K562 (cell line): ENCODE data around the gene MID1IP1. TPM values are rescaled to one million over a fixed set of nuclear protein-coding genes. Genes with fewer than 3 reads are reported as not detected.
A peak's percentile ranks its signal among the peaks of the same experiment; 100 is the strongest.

Experiments used
- CBX8 ChIP-seq: fragments of 200-600 bp; sonication (generic); IDR thresholded peaks from 2 replicates; pipeline ENCODE4 v1.6.1; 2012; ENCODE audit warnings: borderline replicate concordance, mixed run types, low read depth, mild to moderate bottlenecking, moderate library complexity, mixed read lengths, low read length, control low read depth, inconsistent platforms; ENCODE audit not compliant: poor library complexity, severe bottlenecking; ENCODE audit errors: extremely low read depth
- ERF ChIP-seq: fragments of 450-650 bp; formaldehyde crosslinking; IDR thresholded peaks from 2 replicates; pipeline ENCODE4 v1.4.0; 2020; ENCODE audit warnings: mild to moderate bottlenecking, mixed read lengths
- FOXJ2 ChIP-seq: fragments of 200-800 bp; sonication (Bioruptor generic); IDR thresholded peaks from 2 replicates; pipeline ENCODE4 v1.6.1; 2016; ENCODE audit warnings: missing genetic modification characterization, missing compliant biosample characterization
- HNRNPK ChIP-seq: fragments of 200-400 bp; formaldehyde crosslinking; IDR thresholded peaks from one replicate; pipeline ENCODE4 v1.6.1; 2018; ENCODE audit warnings: mild to moderate bottlenecking, low read depth, low read length; ENCODE audit not compliant: poor library complexity, severe bottlenecking
- MYBL2 ChIP-seq, 2 experiments: fragments of 450-650 bp in 1 of 2; sonication (generic) in 1 of 2; formaldehyde crosslinking in 1 of 2; IDR thresholded peaks; 2 replicates each; pipeline versions ENCODE4 v1.6.1 to v1.8.1; 2017 to 2022; ENCODE audit warnings: borderline replicate concordance in 1 of 2, inconsistent platforms in 1 of 2, low read depth in 1 of 2, mild to moderate bottlenecking in 1 of 2, missing genetic modification reagents in 1 of 2, moderate library complexity in 1 of 2
- NFIC ChIP-seq: fragments of 450-650 bp; IDR thresholded peaks from 2 replicates; pipeline ENCODE4 v1.6.1; 2017; ENCODE audit warnings: mild to moderate bottlenecking, inconsistent platforms
- NFRKB ChIP-seq: fragments of 450-650 bp; IDR thresholded peaks from 2 replicates; pipeline ENCODE4 v1.6.1; 2016; ENCODE audit warnings: low read depth
- RB1 ChIP-seq: fragments of 450-650 bp; IDR thresholded peaks from 2 replicates; pipeline ENCODE4 v1.6.1; 2017; ENCODE audit warnings: low read depth, mild to moderate bottlenecking
- RBM39 ChIP-seq: fragments of 200-400 bp; formaldehyde crosslinking; optimal IDR thresholded peaks from 2 replicates; pipeline ENCODE3; 2018; ENCODE audit warnings: low read depth, low read length
- SMARCA5 ChIP-seq: fragments of 450-650 bp; IDR thresholded peaks from 2 replicates; pipeline ENCODE4 v1.6.1; 2016
- TBP ChIP-seq: optimal IDR thresholded peaks from 2 replicates; pipeline ENCODE3; 2011; ENCODE audit warnings: low read depth, low read length, improper control_type of control experiment
- ZBTB17 ChIP-seq: fragments of 450-650 bp; formaldehyde crosslinking; IDR thresholded peaks from 2 replicates; pipeline ENCODE4 v1.4.0; 2020; ENCODE audit warnings: mild to moderate bottlenecking
- ZNF449 ChIP-seq: fragments of 250-450 bp; sonication (Bioruptor Pico); IDR thresholded peaks from 2 replicates; pipeline ENCODE4 v1.8.0; 2022; ENCODE audit warnings: moderate library complexity, mild to moderate bottlenecking, inconsistent platforms
- ZNF717 ChIP-seq: fragments of 250-450 bp; sonication (Bioruptor Pico); IDR thresholded peaks from 2 replicates; pipeline ENCODE4 v1.5.0; 2021
- polyA plus RNA-seq, 8 experiments: library from polyadenylated mRNA; depleted of rRNA in 4 of 8; stranded (reverse) in 5 of 8; unstranded in 3 of 8; fragments of >200 nt; fragmentation: Nextera tagmentation in 2 of 8; fragmentation: Illumina TruSeq in 1 of 8; extraction: Ambion mirVana in 2 of 8; extraction: Trizol in 1 of 8; gene quantifications; 2 replicates each; pipeline versions ENCODE4 v1.2.1 to v1.2.3, GENCODE V29; 2011 to 2014; ENCODE audit warnings: inconsistent platforms in 1 of 8, missing spikeins in 1 of 8
- total RNA-seq, 7 experiments: library from RNA; depleted of rRNA in 6 of 7; stranded (reverse); fragments of >200 nt in 6 of 7; fragmentation: Illumina TruSeq in 2 of 7; extraction: Trizol in 2 of 7; gene quantifications; 2 replicates each; pipeline versions ENCODE4 v1.2.1 to v1.2.3, GENCODE V29; 2011 to 2021; ENCODE audit warnings: low replicate concordance in 1 of 7
- TF ChIP-seq, protein P1 (sequence below), 2 experiments: fragments of 450-650 bp in 1 of 2; sonication (generic) in 1 of 2; formaldehyde crosslinking in 1 of 2; IDR thresholded peaks; 2 replicates each; pipeline versions ENCODE4 v1.7.1 to v1.9.0; 2016 to 2022; ENCODE audit warnings: inconsistent platforms in 1 of 2, mild to moderate bottlenecking in 1 of 2, missing genetic modification reagents in 1 of 2
- TF ChIP-seq, protein P2 (sequence below): fragments of 250-450 bp; sonication (Bioruptor Pico); IDR thresholded peaks from 2 replicates; pipeline ENCODE4 v1.8.0; 2021; ENCODE audit warnings: mild to moderate bottlenecking, moderate library complexity

Gene MID1IP1
- total and polyA plus RNA-seq, 9 of the 15 experiments (the other 6 are each of a cell fraction or from before 2014, with no cell fraction given), result 0.51 to 102 (median 27.5) TPM

DNA sequence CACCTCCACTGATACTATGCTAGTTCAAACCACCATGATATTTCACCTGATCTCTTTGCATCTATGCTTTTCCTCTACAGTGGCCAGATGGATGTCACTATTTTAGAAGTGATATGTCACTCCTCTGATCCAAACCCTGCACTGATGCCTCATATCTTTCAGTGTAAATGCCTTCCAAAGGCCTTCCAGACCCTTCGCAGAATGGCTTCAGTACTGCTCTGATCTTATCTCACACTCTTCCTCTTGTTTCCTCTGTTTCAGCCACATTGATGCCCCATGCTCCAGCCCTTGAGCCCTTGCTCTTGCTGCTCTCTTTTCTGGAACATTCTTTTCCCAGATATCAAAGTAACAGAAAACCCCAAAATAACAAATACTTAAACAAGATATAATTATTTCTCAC is 17.9 kb downstream of the MID1IP1 start (continued):
- TF ChIP-seq, protein P1, sequence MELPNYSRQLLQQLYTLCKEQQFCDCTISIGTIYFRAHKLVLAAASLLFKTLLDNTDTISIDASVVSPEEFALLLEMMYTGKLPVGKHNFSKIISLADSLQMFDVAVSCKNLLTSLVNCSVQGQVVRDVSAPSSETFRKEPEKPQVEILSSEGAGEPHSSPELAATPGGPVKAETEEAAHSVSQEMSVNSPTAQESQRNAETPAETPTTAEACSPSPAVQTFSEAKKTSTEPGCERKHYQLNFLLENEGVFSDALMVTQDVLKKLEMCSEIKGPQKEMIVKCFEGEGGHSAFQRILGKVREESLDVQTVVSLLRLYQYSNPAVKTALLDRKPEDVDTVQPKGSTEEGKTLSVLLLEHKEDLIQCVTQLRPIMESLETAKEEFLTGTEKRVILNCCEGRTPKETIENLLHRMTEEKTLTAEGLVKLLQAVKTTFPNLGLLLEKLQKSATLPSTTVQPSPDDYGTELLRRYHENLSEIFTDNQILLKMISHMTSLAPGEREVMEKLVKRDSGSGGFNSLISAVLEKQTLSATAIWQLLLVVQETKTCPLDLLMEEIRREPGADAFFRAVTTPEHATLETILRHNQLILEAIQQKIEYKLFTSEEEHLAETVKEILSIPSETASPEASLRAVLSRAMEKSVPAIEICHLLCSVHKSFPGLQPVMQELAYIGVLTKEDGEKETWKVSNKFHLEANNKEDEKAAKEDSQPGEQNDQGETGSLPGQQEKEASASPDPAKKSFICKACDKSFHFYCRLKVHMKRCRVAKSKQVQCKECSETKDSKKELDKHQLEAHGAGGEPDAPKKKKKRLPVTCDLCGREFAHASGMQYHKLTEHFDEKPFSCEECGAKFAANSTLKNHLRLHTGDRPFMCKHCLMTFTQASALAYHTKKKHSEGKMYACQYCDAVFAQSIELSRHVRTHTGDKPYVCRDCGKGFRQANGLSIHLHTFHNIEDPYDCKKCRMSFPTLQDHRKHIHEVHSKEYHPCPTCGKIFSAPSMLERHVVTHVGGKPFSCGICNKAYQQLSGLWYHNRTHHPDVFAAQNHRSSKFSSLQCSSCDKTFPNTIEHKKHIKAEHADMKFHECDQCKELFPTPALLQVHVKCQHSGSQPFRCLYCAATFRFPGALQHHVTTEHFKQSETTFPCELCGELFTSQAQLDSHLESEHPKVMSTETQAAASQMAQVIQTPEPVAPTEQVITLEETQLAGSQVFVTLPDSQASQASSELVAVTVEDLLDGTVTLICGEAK (IDR thresholded peaks at IDR 0.05), result no peak
- TF ChIP-seq, protein P1 (CRISPR knock-in tag; IDR thresholded peaks at IDR 0.05), result no peak
- TF ChIP-seq ZNF449 (CRISPR knock-in tag), result 0 out of 2 replicates have a peak, but pooled peaks have one; percentile 38
- no peak for TF ChIP-seq HNRNPK
- no peak for TF ChIP-seq ZBTB17 (CRISPR knock-in tag)
- no peak for TF ChIP-seq ERF
- TF ChIP-seq FOXJ2 (tag), result no peak
- no peak for TF ChIP-seq TBP
- TF ChIP-seq NFRKB, result no peak
- TF ChIP-seq, protein P2, sequence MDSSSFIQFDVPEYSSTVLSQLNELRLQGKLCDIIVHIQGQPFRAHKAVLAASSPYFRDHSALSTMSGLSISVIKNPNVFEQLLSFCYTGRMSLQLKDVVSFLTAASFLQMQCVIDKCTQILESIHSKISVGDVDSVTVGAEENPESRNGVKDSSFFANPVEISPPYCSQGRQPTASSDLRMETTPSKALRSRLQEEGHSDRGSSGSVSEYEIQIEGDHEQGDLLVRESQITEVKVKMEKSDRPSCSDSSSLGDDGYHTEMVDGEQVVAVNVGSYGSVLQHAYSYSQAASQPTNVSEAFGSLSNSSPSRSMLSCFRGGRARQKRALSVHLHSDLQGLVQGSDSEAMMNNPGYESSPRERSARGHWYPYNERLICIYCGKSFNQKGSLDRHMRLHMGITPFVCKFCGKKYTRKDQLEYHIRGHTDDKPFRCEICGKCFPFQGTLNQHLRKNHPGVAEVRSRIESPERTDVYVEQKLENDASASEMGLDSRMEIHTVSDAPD (CRISPR knock-in tag), result no peak
- no peak for TF ChIP-seq RBM39
- no peak for TF ChIP-seq SMARCA5
- TF ChIP-seq ZNF717 (CRISPR knock-in tag), result no peak
- TF ChIP-seq CBX8, result no peak
- TF ChIP-seq MYBL2 (IDR thresholded peaks at IDR 0.05; ENCODE audit: low read depth), result no peak
- no peak for TF ChIP-seq MYBL2 (CRISPR knock-in tag; IDR thresholded peaks at IDR 0.05; ENCODE audit: borderline replicate concordance)
- no peak for TF ChIP-seq RB1
- no peak for TF ChIP-seq NFIC
